CD4-positive, alpha-beta T cell treated with Interleukin-21 for 1 hour (primary cell): ENCODE measurements around the gene GPR84.
A peak's percentile ranks its signal among the peaks of the same experiment; 100 is the strongest.

ENCODE experiments used
- DNase-seq: peaks from one replicate; pipeline ENCODE4 v3.0.0-alpha.2; 2020

The GPR84 gene

GRCh38 chr12:54373649-54374561 lies 9.6 kb upstream of the GPR84 start:
- no peak for DNase-seq

- no peak for DNase-seq
Observed at GRCh38 chr12:54372113-54372806, 8.0 kb upstream of the GPR84 start.

- DNase-seq, result no peak
Observed at GRCh38 chr12:54371328-54372112, 7.2 kb upstream of the GPR84 start.

GRCh38 chr12:54370171-54370730 lies 6.0 kb upstream of the GPR84 start:
- DNase-seq, result no peak

GRCh38 chr12:54369597-54370131 lies 5.4 kb upstream of the GPR84 start:
- DNase-seq, result no peak

- peak; percentile 89 for DNase-seq
Observed at GRCh38 chr12:54368709-54369596, 4.7 kb upstream of the GPR84 start.

GRCh38 chr12:54368025-54368708 lies 3.9 kb upstream of the GPR84 start:
- no peak for DNase-seq

- DNase-seq, result no peak
Observed at GRCh38 chr12:54363618-54364017, 668 bp downstream of the GPR84 start.

- no peak for DNase-seq
Observed at GRCh38 chr12:54363047-54363446, 1.2 kb downstream of the GPR84 start.

- DNase-seq, result peak; percentile 48
Observed at GRCh38 chr12:54360717-54361456, 3.4 kb downstream of the GPR84 start.

GRCh38 chr12:54359762-54360351 lies 4.4 kb downstream of the GPR84 start:
- DNase-seq, result no peak

- DNase-seq, result peak; percentile 98
Observed at GRCh38 chr12:54358945-54359761, 5.1 kb downstream of the GPR84 start.

- peak; percentile 60 for DNase-seq
Observed at GRCh38 chr12:54358191-54358944, 5.9 kb downstream of the GPR84 start.

GRCh38 chr12:54357506-54358190 lies 6.6 kb downstream of the GPR84 start:
- DNase-seq, result no peak

GRCh38 chr12:54356951-54357356 lies 7.3 kb downstream of the GPR84 start:
- DNase-seq, result no peak

GRCh38 chr12:54356228-54356627 lies 8.1 kb downstream of the GPR84 start:
- no peak for DNase-seq

GRCh38 chr12:54355104-54355815 lies 9.0 kb downstream of the GPR84 start:
- no peak for DNase-seq
